ENCODE results near the gene C16orf92.

GRCh38 chr16:30010844-30011713, 11.9 kb upstream of the C16orf92 start, which contains the start of gene DOC2A:
- TF ChIP-seq CTCF (conservative IDR thresholded peaks at IDR 0.05) (no peak), ZFX (IDR thresholded peaks at IDR 0.05) (no peak)
